Activated T-helper 17 cell treated with anti-CD3 and anti-CD28 coated beads, Interleukin-2, amount 50 U/mL, for 72 hours (primary cell): ENCODE measurements around the gene ZCCHC8. TPM values are rescaled to one million over a fixed set of nuclear protein-coding genes. Genes with fewer than 3 reads are reported as not detected.
A peak's percentile ranks its signal among the peaks of the same experiment; 100 is the strongest.
"Not testable (repeated sequence)": the region's sequence is repeated elsewhere in the genome, so short reads cannot be mapped to it uniquely, and the experiment has no call there.

Experiments
- ATAC-seq: fragments of 150-1000 bp; cut with Tn5 transposase; replicated peaks from 2 replicates; pipeline ENCODE4 v1.10.0; 2021; ENCODE audit warnings: mild to moderate bottlenecking, moderate library complexity
- H3K27ac Mint-ChIP-seq: one replicate; pipeline ENCODE4 v1.8.0; 2022; ENCODE audit warnings: mixed read lengths
- H3K27me3 Mint-ChIP-seq: one replicate; pipeline ENCODE4 v1.8.0; 2022; ENCODE audit warnings: mixed read lengths
- H3K36me3 Mint-ChIP-seq: one replicate; pipeline ENCODE4 v1.8.0; 2022; ENCODE audit warnings: low read depth, mild to moderate bottlenecking, mixed read lengths
- H3K4me1 Mint-ChIP-seq: one replicate; pipeline ENCODE4 v1.8.0; 2022; ENCODE audit warnings: mixed read lengths
- H3K4me3 Mint-ChIP-seq: one replicate; pipeline ENCODE4 v1.8.0; 2022; ENCODE audit warnings: mild to moderate bottlenecking, mixed read lengths
- H3K9me3 Mint-ChIP-seq: one replicate; pipeline ENCODE4 v1.8.0; 2022; ENCODE audit warnings: mixed read lengths
- total RNA-seq, 2 donors: library from RNA; stranded (reverse); gene quantifications; one replicate each; pipeline ENCODE4 v1.2.3, GENCODE V29; 2022

Gene ZCCHC8
- total RNA-seq, 2 donors from 2014 or later = 33.6 to 37.0 TPM

GRCh38 chr12:122471324-122472226 lies 29.2 kb downstream of the ZCCHC8 start:
- peaks cover 48% of the 10 kb centered on the region for H3K36me3 Mint-ChIP-seq
- peak overlapping the region; percentile 16 for H3K27ac Mint-ChIP-seq
- H3K4me1 Mint-ChIP-seq = peaks cover 19% of the 10 kb centered on the region
- H3K4me3 Mint-ChIP-seq = no peak overlapping the region
- H3K9me3 Mint-ChIP-seq = no peaks in the 10 kb centered on the region
- ATAC-seq = peak; percentile 33
- no peaks in the 10 kb centered on the region for H3K27me3 Mint-ChIP-seq

- H3K27ac Mint-ChIP-seq = not testable (repeated sequence)
These were observed 30.2 kb downstream of the ZCCHC8 start for GRCh38 chr12:122470576-122470975.

GRCh38 chr12:122469856-122470255 lies 30.9 kb downstream of the ZCCHC8 start:
- not testable (repeated sequence) for H3K4me1 Mint-ChIP-seq, H3K9me3 Mint-ChIP-seq

More at GRCh38 chr12:122470576-122470975, 30.2 kb downstream of the ZCCHC8 start:
- not testable (repeated sequence) for H3K27me3 Mint-ChIP-seq, ATAC-seq, H3K9me3 Mint-ChIP-seq, H3K4me3 Mint-ChIP-seq
- H3K4me1 Mint-ChIP-seq = peaks cover 14% of the 10 kb centered on the region
- peaks cover 38% of the 10 kb centered on the region for H3K36me3 Mint-ChIP-seq

GRCh38 chr12:122467983-122468382 lies 32.7 kb downstream of the ZCCHC8 start:
- Mint-ChIP-seq H3K27ac (no peak overlapping the region), H3K27me3 (no peaks in the 10 kb centered on the region), H3K9me3 (no peaks in the 10 kb centered on the region), H3K4me1 (no peaks in the 10 kb centered on the region), H3K4me3 (no peak overlapping the region), H3K36me3 (peaks cover 13% of the 10 kb centered on the region)
- no peak for ATAC-seq

More at GRCh38 chr12:122469856-122470255, 30.9 kb downstream of the ZCCHC8 start:
- ATAC-seq, H3K4me3 Mint-ChIP-seq, H3K27me3 Mint-ChIP-seq, H3K27ac Mint-ChIP-seq: not testable (repeated sequence)
- peaks cover 31% of the 10 kb centered on the region for H3K36me3 Mint-ChIP-seq

- H3K4me1 Mint-ChIP-seq, H3K27me3 Mint-ChIP-seq, H3K9me3 Mint-ChIP-seq, H3K36me3 Mint-ChIP-seq, H3K27ac Mint-ChIP-seq, H3K4me3 Mint-ChIP-seq, ATAC-seq: not testable (repeated sequence)
These were observed 36.3 kb downstream of the ZCCHC8 start for GRCh38 chr12:122464317-122465042.

- H3K9me3 Mint-ChIP-seq = no peaks in the 10 kb centered on the region
- no peaks in the 10 kb centered on the region for H3K27me3 Mint-ChIP-seq
- ATAC-seq = no peak
- no peak overlapping the region for H3K4me3 Mint-ChIP-seq
- H3K4me1 Mint-ChIP-seq = no peaks in the 10 kb centered on the region
- no peak overlapping the region for H3K27ac Mint-ChIP-seq
- H3K36me3 Mint-ChIP-seq = no peaks in the 10 kb centered on the region
These were observed 40.1 kb downstream of the ZCCHC8 start for GRCh38 chr12:122460641-122461040.

GRCh38 chr12:122460061-122460460 lies 40.7 kb downstream of the ZCCHC8 start:
- no peaks in the 10 kb centered on the region for H3K4me1 Mint-ChIP-seq
- H3K9me3 Mint-ChIP-seq = no peaks in the 10 kb centered on the region
- no peaks in the 10 kb centered on the region for H3K27me3 Mint-ChIP-seq
- no peaks in the 10 kb centered on the region for H3K36me3 Mint-ChIP-seq
- H3K27ac Mint-ChIP-seq = no peak overlapping the region
- no peak for ATAC-seq
- no peak overlapping the region for H3K4me3 Mint-ChIP-seq

- H3K9me3 Mint-ChIP-seq = no peaks in the 10 kb centered on the region
- ATAC-seq = no peak
- H3K27me3 Mint-ChIP-seq = no peaks in the 10 kb centered on the region
- no peak overlapping the region for H3K4me3 Mint-ChIP-seq
- H3K27ac Mint-ChIP-seq = no peak overlapping the region
- H3K4me1 Mint-ChIP-seq = peaks cover under 1% of the 10 kb centered on the region
- no peaks in the 10 kb centered on the region for H3K36me3 Mint-ChIP-seq
These were observed 41.5 kb downstream of the ZCCHC8 start for GRCh38 chr12:122459211-122459610.

GRCh38 chr12:122458105-122459035 lies 42.4 kb downstream of the ZCCHC8 start:
- H3K36me3 Mint-ChIP-seq = no peaks in the 10 kb centered on the region
- H3K27ac Mint-ChIP-seq = no peak overlapping the region
- H3K9me3 Mint-ChIP-seq = no peaks in the 10 kb centered on the region
- H3K4me3 Mint-ChIP-seq = no peak overlapping the region
- no peak for ATAC-seq
- H3K4me1 Mint-ChIP-seq = peaks cover 7% of the 10 kb centered on the region
- no peaks in the 10 kb centered on the region for H3K27me3 Mint-ChIP-seq

- H3K9me3 Mint-ChIP-seq = no peaks in the 10 kb centered on the region
- no peak overlapping the region for H3K27ac Mint-ChIP-seq
- H3K4me3 Mint-ChIP-seq = no peak overlapping the region
- H3K4me1 Mint-ChIP-seq = peaks cover 15% of the 10 kb centered on the region
- H3K36me3 Mint-ChIP-seq = no peaks in the 10 kb centered on the region
- no peak for ATAC-seq
- H3K27me3 Mint-ChIP-seq = no peaks in the 10 kb centered on the region
These were observed 43.1 kb downstream of the ZCCHC8 start for GRCh38 chr12:122457627-122458026.

GRCh38 chr12:122454739-122455138 lies 46.0 kb downstream of the ZCCHC8 start:
- peaks cover 20% of the 10 kb centered on the region for H3K4me1 Mint-ChIP-seq
- ATAC-seq = no peak
- no peaks in the 10 kb centered on the region for H3K36me3 Mint-ChIP-seq
- peak overlapping the region; percentile 82 for H3K27ac Mint-ChIP-seq
- no peak overlapping the region for H3K4me3 Mint-ChIP-seq
- no peaks in the 10 kb centered on the region for H3K9me3 Mint-ChIP-seq
- no peaks in the 10 kb centered on the region for H3K27me3 Mint-ChIP-seq

GRCh38 chr12:122454250-122454721 lies 46.4 kb downstream of the ZCCHC8 start:
- peak overlapping the region; percentile 79 for H3K4me3 Mint-ChIP-seq

GRCh38 chr12:122452701-122453285 lies 47.9 kb downstream of the ZCCHC8 start:
- peak; percentile 4 for ATAC-seq
- H3K4me3 Mint-ChIP-seq = peak overlapping the region; percentile 79
- no peaks in the 10 kb centered on the region for H3K9me3 Mint-ChIP-seq
- H3K4me1 Mint-ChIP-seq = peaks cover 20% of the 10 kb centered on the region
- H3K36me3 Mint-ChIP-seq = no peaks in the 10 kb centered on the region
- H3K27ac Mint-ChIP-seq = peak overlapping the region; percentile 82
- no peaks in the 10 kb centered on the region for H3K27me3 Mint-ChIP-seq

More at GRCh38 chr12:122454250-122454721, 46.4 kb downstream of the ZCCHC8 start:
- no peaks in the 10 kb centered on the region for H3K36me3 Mint-ChIP-seq
- ATAC-seq = no peak
- peak overlapping the region; percentile 82 for H3K27ac Mint-ChIP-seq
- H3K9me3 Mint-ChIP-seq = no peaks in the 10 kb centered on the region
- H3K27me3 Mint-ChIP-seq = no peaks in the 10 kb centered on the region
- peaks cover 20% of the 10 kb centered on the region for H3K4me1 Mint-ChIP-seq
